ENCODE results near the gene KDM8.
A peak's percentile ranks its signal among the peaks of the same experiment; 100 is the strongest.

The KDM8 gene

DNA sequence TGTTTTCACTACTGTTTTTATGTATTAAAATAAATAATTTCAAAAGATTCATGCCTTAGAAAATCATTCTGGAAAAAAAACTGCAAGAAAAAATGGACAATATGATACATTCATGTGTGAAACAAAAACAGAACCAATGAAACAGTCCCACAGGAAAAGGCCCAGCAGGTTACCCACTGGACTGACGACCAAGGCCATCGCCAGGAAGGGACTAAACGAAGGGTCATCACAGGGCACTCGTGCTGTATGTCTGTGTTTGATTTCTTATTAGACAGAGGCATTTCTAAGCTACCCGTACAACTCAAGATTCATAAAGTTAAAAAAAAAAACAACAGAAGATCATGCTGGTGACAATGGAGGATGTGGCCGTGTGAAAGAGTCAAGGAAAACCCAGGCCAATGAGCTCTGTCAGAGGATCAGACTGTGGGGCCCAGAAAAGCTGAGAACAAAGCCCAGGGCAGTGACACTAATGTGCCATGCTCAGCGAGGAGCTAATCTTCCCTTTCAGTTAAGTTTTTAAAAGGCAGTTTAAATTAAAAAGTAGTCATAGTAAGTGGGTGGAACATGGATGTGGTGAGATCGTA is 33.4 kb downstream of the KDM8 start:
- Histone ChIP-seq H3K4me2 (ENCODE audit: low read length) (peak overlapping the region; percentile 62), H2AFZ (ENCODE audit: low read length) (no peak overlapping the region), H3K27me3 (ENCODE audit: insufficient read depth, low read length) (no peaks in the 10 kb centered on the region), H3K4me1 (ENCODE audit: insufficient read depth, low read length, severe bottlenecking) (peaks cover 75% of the 10 kb centered on the region), H4K20me1 (ENCODE audit: insufficient read depth, low read length) (no peaks in the 10 kb centered on the region), H3K9me2 (ENCODE audit: low read depth, low read length) (no peaks in the 10 kb centered on the region), H3K27ac (ENCODE audit: low read depth, low read length, poor library complexity, severe bottlenecking) (peak overlapping the region; percentile 98), H3K79me2 (ENCODE audit: insufficient read depth, low read length) (no peaks in the 10 kb centered on the region), H3K9me3 (ENCODE audit: low read length) (no peaks in the 10 kb centered on the region), H3K36me3 (ENCODE audit: insufficient read depth, low read length) (no peaks in the 10 kb centered on the region; the same call in 1 of the 2 replicates), H3K9ac (ENCODE audit: low read length) (peak overlapping the region; percentile 68), H3K4me3 (ENCODE audit: low read depth, low read length, poor library complexity, severe bottlenecking) (peak overlapping the region; percentile 36), H3F3A (ENCODE audit: insufficient read depth, low read length) (peaks cover 14% of the 10 kb centered on the region)
- TF ChIP-seq CTCF (IDR thresholded peaks at IDR 0.05; ENCODE audit: low read length) (no peak), EZH2 (IDR thresholded peaks at IDR 0.05; ENCODE audit: borderline replicate concordance, low read length) (no peak)

- H3K36me3 ChIP-seq (ENCODE audit: insufficient read depth, low read length), result no peaks in the 10 kb centered on the region; the same call in 1 of the 2 replicates
- peak overlapping the region; percentile 68 for H3K9ac ChIP-seq (ENCODE audit: low read length)
- H3K9me3 ChIP-seq (ENCODE audit: low read length), result no peaks in the 10 kb centered on the region
- H2AFZ ChIP-seq (ENCODE audit: low read length), result no peak overlapping the region
- H3K27me3 ChIP-seq (ENCODE audit: insufficient read depth, low read length), result no peaks in the 10 kb centered on the region
- H3K4me1 ChIP-seq (ENCODE audit: insufficient read depth, low read length, severe bottlenecking), result peaks cover 75% of the 10 kb centered on the region
- H4K20me1 ChIP-seq (ENCODE audit: insufficient read depth, low read length), result no peaks in the 10 kb centered on the region
- peak overlapping the region; percentile 36 for H3K4me3 ChIP-seq (ENCODE audit: low read depth, low read length, poor library complexity, severe bottlenecking)
- H3F3A ChIP-seq (ENCODE audit: insufficient read depth, low read length), result peaks cover 13% of the 10 kb centered on the region
- no peaks in the 10 kb centered on the region for H3K9me2 ChIP-seq (ENCODE audit: low read depth, low read length)
- H3K27ac ChIP-seq (ENCODE audit: low read depth, low read length, poor library complexity, severe bottlenecking), result peak overlapping the region; percentile 98
- no peaks in the 10 kb centered on the region for H3K79me2 ChIP-seq (ENCODE audit: insufficient read depth, low read length)
- peak overlapping the region; percentile 62 for H3K4me2 ChIP-seq (ENCODE audit: low read length)
- TF ChIP-seq CTCF (IDR thresholded peaks at IDR 0.05; ENCODE audit: low read length) (no peak), EZH2 (IDR thresholded peaks at IDR 0.05; ENCODE audit: borderline replicate concordance, low read length) (no peak)
These were observed 34.1 kb downstream of the KDM8 start for GRCh38 chr16:27237219-27238015.

GRCh38 chr16:27238016-27238587 is 34.8 kb downstream of the KDM8 start:
- Histone ChIP-seq H3K79me2 (ENCODE audit: insufficient read depth, low read length) (no peaks in the 10 kb centered on the region), H4K20me1 (ENCODE audit: insufficient read depth, low read length) (no peaks in the 10 kb centered on the region), H3K4me2 (ENCODE audit: low read length) (peak overlapping the region; percentile 62), H3K4me1 (ENCODE audit: insufficient read depth, low read length, severe bottlenecking) (peaks cover 75% of the 10 kb centered on the region), H3K9ac (ENCODE audit: low read length) (peak overlapping the region; percentile 68), H3F3A (ENCODE audit: insufficient read depth, low read length) (peaks cover 7% of the 10 kb centered on the region), H3K9me3 (ENCODE audit: low read length) (no peaks in the 10 kb centered on the region), H3K27me3 (ENCODE audit: insufficient read depth, low read length) (no peaks in the 10 kb centered on the region), H3K4me3 (ENCODE audit: low read depth, low read length, poor library complexity, severe bottlenecking) (peak overlapping the region; percentile 36), H3K36me3 (ENCODE audit: insufficient read depth, low read length) (no peaks in the 10 kb centered on the region; the same call in 1 of the 2 replicates), H3K27ac (ENCODE audit: low read depth, low read length, poor library complexity, severe bottlenecking) (peak overlapping the region; percentile 98), H2AFZ (ENCODE audit: low read length) (no peak overlapping the region), H3K9me2 (ENCODE audit: low read depth, low read length) (no peaks in the 10 kb centered on the region)
- no peak for TF ChIP-seq EZH2 (IDR thresholded peaks at IDR 0.05; ENCODE audit: borderline replicate concordance, low read length)
- TF ChIP-seq CTCF (IDR thresholded peaks at IDR 0.05; ENCODE audit: low read length), result no peak; the same call in 1 of the 2 replicates

All from OCI-LY1 (cell line).